SIG-M5 treated with dmso at 0.1 percent for 504 hours (cell line): ENCODE results near the gene PPT1.
"Not testable (repeated sequence)": the region's sequence is repeated elsewhere in the genome, so short reads cannot be mapped to it uniquely, and the experiment has no call there.

Experiments used
- DNase-seq: peaks from one replicate; lab custom pipeline; 2025; ENCODE audit not compliant: unreplicated experiment; lab: John Stamatoyannopoulos, UW

PPT1 gene

GRCh38 chr1:40092706-40093639 lies 4.1 kb downstream of the PPT1 start:
- DNase-seq = peak; percentile 51

- no peak for DNase-seq
Observed at GRCh38 chr1:40092241-40092640, 4.8 kb downstream of the PPT1 start.

DNA sequence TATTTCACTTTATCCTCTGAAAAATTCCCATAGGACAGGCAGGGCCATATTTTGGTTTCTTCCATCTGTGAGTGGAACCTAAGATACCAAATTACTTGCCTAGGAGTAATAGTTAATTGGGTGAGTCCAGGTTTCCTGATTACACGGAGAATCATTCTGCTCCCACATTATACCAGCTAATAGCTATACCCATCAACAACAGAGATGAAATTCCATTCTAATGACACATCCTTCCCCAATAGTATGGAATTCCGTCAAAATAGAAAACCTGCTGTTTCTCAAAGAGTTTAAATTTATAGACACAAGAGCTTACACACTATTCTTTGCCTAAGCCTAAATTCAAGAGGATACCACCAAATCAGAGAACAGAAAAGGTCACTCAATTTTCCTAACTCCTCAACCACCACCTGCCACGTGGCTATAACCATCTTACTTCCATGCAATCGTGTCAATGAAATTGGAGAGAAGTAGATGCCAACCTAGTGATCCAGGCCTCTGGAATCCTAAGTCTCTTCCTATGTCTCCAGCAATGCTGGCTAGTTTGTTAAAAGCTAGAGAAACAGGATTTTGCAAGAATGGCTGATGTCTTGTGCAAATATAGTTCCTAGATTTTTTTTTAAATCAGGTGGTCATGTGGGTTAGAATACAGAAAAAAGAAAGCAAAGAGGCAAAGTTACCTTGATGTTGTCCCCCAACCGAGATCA lies 6.2 kb downstream of the PPT1 start:
- no peak for DNase-seq

- DNase-seq = not testable (repeated sequence)
Observed at GRCh38 chr1:40084750-40085149, 12.3 kb downstream of the PPT1 start.

DNA sequence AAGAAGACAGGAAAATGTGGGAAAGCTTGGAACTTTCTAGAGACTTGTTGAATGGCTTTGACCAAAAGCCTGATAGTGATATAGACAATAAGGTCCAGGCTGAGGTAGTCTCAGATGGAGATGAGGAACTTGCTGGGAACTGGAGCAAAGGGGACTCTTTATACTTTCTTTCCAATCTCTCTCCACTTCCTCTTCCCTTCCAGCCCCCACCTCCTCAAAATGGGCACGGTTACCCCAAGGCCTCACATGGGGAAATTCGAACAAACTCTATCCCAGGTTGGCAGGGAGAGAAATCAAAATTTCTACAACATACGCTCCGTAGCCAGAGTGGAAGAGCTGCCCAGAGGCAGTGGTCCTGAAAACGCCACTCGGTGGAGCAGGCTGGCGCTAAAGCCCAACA lies 15.2 kb downstream of the PPT1 start:
- DNase-seq = no peak

- DNase-seq = no peak
Observed at GRCh38 chr1:40079774-40080400, 17.2 kb downstream of the PPT1 start.

- peak; percentile 48 for DNase-seq
Observed at GRCh38 chr1:40078512-40079333, 18.3 kb downstream of the PPT1 start.

- no peak for DNase-seq
Observed at GRCh38 chr1:40076895-40077312, 20.1 kb downstream of the PPT1 start.

GRCh38 chr1:40075266-40075665 lies 21.8 kb downstream of the PPT1 start:
- DNase-seq = no peak

DNA sequence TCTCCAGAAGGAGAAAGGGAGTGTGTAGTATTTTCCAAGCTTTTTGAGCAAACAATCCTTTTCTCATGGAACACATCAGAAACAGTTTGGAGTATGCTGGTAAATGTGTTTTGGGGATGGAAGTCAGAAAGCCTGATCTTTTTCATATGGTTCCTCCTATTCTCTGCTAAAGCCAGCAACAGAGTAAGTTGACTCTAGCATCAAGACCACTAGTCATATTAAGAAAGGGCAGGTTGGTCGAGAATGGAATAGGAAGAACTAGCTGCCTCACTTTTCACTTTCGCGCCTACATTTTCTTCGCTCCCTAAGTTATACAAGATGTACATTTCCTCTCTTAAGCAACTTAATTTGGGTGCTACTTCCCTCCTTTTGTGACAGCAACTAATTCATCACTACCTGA lies 24.0 kb downstream of the PPT1 start:
- DNase-seq = no peak

DNA sequence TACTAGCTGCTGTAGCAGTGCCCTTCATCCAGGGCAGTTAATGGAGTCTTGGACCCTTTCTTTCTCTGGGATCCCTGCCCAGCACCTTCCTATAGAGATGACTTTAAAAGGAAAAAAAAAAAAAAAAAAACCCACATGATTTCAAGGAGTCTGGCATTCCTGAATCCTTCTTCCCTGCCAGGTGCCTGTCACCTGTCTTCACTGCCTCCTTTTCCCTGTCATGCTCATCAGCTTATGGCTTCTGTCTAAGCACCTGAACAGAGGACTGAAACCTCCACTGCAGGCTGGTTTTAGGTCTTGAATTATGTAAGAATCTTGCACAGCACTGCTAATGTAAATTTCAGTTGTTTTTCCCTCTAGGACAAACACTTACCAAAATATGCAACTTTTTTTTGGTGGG lies 24.9 kb downstream of the PPT1 start:
- DNase-seq = no peak

DNA sequence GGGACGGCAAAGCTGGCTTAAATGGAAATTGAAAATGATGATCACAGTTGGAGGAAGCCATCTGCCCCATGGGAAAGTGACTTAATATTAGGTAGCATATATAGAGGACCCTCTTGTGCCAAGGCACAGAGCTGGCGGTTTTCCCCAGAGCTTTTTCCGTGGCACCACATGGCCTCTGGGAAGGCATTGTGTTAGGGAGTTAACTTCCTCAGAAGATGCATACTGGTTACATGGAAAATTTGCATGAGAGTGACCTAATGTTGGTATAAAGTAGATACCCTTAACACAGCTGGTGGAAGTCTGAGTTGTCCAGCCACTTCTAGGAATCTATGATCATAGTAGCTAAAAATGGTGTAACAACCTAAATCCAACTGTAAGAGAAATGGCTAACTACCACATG lies 29.2 kb downstream of the PPT1 start:
- DNase-seq = no peak

GRCh38 chr1:40067023-40067422 lies 30.0 kb downstream of the PPT1 start:
- no peak for DNase-seq

- peak; percentile 87 for DNase-seq
Observed at GRCh38 chr1:40064797-40065499, 32.1 kb downstream of the PPT1 start.

DNA sequence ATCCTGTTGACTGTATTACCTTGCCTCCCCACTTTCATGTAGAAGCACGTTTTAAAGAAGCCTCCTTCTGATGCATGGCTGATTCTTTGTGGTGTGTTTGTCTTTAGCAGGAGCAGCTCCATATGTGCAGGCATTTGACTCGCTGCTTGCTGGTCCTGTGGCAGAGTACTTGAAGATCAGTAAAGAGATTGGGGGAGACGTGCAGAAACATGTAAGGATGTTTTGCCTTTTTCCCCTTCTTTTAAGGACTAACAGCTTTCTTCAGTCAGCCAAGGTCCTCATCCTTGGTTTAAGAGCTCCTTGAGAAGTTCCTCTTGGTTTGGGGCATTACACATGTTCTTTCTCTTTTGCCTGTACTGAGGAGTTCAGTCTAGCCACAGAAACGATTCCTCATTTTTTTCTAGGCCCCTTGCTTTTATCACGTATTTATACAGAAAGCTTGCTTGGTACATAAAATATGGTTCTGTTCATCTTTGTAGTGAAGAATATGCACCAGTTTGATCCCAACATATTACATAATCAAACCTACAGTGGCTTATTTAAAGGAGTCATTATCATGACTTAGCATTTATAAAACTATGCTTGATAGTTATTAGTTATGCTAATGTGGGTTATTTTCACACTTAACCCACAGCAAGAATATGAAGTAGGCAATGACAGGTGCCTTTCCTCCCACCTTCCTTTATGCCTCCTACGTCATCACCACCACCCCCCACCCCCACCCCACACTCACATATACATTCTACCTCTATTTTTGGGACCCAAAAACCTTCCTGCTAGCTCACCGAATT lies 36.9 kb downstream of the PPT1 start:
- DNase-seq = peak; percentile 63

- peak; percentile 84 for DNase-seq
Observed at GRCh38 chr1:40059338-40059959, 37.6 kb downstream of the PPT1 start.

DNA sequence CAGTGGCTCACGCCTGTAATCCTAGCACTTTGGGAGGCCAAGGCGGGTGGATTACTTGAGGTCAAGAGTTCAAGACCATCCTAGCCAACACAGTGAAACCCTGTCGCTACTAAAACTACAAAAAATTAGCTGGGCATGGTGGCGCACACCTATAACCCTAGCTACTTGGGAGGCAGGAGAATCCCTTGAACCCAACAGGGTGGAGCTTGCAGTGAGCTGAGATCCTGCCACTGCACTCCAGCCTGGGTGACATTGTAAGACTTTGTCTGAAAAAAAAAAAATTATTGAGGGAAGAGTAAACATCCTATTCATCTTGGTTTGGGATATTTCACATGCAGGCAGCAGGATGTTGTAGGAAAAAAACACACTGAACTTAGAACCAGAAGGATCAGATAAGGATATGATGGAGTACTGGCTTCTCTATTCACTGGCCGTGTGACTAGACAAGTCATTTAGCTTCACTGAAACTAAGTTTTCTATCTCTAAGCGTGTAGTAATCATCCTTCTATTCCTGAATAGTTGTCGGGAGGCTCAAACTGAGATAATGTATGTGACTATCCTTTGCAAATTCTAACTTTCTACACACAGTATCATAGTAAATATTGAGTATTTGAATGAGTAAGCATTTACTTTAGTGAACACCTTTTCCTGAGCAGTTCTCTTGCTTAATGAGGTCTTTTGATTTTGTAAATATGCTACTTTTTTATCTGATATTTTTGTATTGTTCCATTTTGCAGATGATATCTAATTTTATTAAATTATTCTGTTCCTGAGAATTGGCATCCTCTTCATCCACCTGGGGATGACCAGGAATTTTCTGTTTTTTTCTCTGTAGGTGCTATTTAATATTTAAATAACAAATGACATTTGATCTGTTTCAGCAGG lies 38.4 kb downstream of the PPT1 start:
- no peak for DNase-seq

DNA sequence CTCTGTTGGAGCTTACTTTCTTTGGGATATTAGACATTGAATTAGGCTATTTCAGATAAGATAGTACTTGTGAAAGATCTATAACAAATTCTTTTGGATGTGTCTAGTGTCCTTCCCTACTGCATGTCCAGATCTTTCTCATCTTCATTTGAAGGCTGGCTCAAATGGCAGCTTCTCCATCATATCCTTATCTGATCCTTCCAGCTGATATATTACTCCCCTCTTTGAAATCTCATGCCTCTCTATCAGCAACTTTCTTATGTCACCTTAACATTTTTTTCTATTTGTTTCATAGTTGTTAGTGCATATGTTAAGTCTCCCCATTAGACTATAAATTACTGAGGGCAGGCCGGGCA lies 39.0 kb downstream of the PPT1 start:
- DNase-seq = no peak
